Astrocyte of the cerebellum (primary cell): ENCODE measurements around the gene FILIP1L.

Source experiments
- DNase-seq: peaks from one replicate; pipeline ENCODE4 v3.0.0-alpha.2; 2011; ENCODE audit warnings: low read depth
- H3K4me3 ChIP-seq: 2 replicates; pipeline ENCODE4 v1.5.1; 2011; ENCODE audit warnings: mild to moderate bottlenecking, low read depth, low read length, moderate library complexity
- in situ Hi-C: cut with HindIII; loops from 2 replicates; pipeline ENCODE4 v1.10.0; 2017; ENCODE audit warnings: low sequenced_read_pairs
- TF ChIP-seq, protein P1 (sequence below): IDR thresholded peaks from 2 replicates; pipeline ENCODE4 v1.5.1; 2012; ENCODE audit warnings: low read length, low read depth, moderate library complexity, mild to moderate bottlenecking; ENCODE audit errors: missing control alignments

The FILIP1L gene

DNA sequence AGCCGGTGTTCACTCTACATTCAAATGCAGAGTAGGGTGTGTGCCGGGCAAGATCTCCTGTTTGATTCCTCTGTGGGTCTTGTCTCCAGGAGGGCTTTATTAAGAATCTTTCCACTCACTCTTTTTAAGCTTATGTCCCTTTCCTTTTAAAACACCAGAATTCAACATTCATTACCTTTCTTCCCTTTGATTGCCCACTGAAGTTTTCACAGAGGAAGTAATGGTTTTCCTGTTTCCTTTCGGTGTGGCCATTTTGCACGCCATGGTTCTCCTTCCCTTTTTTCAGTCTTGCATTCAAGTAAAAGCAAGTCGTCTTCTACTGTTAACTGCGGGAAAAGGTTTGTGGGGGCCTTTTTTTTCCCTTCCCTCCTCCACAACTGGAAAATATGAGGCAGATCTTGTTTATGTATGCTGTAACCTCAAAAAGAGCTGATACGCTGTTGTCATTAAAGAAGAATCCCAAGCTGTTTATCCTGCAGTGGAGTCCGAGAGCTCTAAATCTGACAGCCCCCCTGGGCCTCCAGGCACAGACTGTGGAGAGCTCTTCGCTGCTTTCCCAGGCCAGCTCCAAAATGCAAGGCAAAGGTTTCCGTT lies 40.5 kb downstream of the FILIP1L start:
- in situ Hi-C loops, result no loop called here
- peak; percentile 54 for DNase-seq
- H3K4me3 ChIP-seq, result no peak overlapping the region
- TF ChIP-seq, protein P1, sequence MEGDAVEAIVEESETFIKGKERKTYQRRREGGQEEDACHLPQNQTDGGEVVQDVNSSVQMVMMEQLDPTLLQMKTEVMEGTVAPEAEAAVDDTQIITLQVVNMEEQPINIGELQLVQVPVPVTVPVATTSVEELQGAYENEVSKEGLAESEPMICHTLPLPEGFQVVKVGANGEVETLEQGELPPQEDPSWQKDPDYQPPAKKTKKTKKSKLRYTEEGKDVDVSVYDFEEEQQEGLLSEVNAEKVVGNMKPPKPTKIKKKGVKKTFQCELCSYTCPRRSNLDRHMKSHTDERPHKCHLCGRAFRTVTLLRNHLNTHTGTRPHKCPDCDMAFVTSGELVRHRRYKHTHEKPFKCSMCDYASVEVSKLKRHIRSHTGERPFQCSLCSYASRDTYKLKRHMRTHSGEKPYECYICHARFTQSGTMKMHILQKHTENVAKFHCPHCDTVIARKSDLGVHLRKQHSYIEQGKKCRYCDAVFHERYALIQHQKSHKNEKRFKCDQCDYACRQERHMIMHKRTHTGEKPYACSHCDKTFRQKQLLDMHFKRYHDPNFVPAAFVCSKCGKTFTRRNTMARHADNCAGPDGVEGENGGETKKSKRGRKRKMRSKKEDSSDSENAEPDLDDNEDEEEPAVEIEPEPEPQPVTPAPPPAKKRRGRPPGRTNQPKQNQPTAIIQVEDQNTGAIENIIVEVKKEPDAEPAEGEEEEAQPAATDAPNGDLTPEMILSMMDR, result no peak

DNA sequence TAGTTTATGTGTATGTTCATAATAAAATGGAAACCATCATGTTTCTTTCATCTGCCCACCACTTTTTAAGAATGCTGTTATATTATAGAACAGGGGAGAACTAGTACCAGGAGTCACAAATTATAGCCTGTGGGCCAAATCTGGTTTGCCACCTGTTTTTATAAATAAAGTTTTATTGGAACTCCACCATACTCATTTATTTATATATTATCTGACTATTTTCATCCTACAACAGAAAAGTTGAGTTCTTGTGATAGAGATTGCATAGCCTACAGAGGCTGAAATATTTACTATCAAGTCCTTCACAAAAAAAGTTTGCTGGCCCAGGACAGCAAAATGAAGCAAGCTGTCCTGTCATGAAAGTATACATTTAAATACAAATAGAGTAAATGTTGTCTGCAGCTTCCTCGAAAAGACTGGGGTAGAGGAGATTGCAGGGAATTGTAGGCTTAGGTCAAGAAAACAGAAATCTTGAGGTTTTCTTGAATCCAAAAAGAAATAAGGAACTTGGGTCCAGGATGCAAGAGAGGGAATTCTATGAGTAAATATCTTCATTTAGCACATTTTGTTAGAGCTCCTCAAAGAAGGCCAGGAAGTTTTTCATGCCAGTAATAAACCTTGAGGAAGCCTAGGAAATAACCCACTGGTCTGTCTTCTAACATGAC lies 41.1 kb downstream of the FILIP1L start:
- no peak for DNase-seq
- in situ Hi-C loops, result no loop called here
- TF ChIP-seq, protein P1, result no peak
- no peak overlapping the region for H3K4me3 ChIP-seq

DNA sequence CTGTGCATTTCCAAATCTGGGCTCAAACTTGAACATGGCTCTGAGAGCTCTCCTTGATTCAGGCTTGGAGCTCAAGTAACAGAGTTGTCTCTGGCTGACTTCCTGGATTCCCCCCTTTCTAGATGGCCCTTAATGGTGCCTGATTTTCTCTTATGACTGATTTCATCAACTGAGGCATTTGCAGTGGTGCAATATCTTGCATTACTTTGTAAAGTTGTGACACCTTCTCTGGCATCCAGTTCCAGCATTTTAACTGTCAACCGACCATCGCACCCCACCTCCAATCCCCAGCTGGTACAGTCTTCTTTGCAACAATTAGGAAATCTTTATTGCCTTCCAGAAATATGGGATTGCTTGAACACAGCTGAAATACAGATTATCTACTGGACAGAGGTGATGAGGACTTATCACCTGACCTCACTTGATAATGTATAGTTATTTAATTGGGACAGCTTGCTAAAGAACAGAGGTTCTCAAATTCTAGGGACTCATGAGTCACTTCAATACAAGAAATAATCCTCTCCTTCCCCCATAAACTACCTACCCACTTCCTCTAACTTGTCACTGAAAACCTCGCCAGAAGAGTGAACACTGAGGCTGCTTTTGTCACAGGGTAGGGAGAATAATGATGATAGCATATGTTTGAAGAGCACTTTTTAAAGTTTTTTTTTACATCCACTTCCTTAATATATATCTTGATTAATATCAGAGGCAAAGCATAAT lies 41.8 kb downstream of the FILIP1L start:
- no peak overlapping the region for H3K4me3 ChIP-seq
- in situ Hi-C loops, result no loop called here
- TF ChIP-seq, protein P1, result no peak
- DNase-seq, result no peak

DNA sequence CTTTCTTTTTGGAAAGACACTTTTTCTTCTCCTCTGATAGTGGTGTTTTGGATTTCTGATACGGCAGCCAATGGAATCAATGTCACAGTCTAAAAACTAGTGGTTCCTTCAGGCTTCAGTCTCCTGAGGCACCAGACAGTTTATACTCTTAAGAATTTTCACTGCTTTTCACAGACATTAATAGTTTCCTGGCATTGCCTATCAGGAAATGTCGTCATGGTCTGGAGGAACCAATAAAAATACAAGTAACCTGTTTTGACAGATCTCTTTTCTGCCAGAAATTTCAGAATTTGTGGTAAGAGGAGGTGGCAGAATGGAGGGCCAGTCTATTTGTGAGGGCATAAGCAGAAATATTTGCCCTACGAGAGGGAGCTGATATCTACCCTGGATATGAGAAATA lies 44.8 kb downstream of the FILIP1L start:
- in situ Hi-C loops, result no loop called here
- no peak overlapping the region for H3K4me3 ChIP-seq
- TF ChIP-seq, protein P1, result no peak
- DNase-seq, result no peak

DNA sequence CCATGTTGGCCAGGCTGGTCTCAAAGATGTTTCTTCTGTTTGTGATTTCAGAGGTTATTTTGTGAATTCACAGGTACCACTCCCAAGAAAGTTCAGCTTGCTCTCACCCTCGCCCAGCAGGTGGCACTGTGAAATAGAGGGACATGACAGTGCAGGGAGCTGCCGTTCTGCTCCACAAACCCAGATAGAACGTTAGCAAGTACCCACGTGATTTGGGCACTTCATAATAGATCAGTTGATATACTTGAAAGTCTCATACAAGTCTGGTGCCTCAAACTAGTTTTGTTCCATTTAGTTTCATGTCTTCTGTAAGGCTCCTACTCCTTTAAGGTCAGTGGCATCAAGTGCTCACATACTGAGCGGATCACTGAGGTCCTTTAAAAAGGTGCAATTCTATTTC lies 45.5 kb downstream of the FILIP1L start:
- no peak overlapping the region for H3K4me3 ChIP-seq
- TF ChIP-seq, protein P1, result peak; percentile 64
- DNase-seq, result peak; percentile 59
- in situ Hi-C loops, result no loop called here

DNA sequence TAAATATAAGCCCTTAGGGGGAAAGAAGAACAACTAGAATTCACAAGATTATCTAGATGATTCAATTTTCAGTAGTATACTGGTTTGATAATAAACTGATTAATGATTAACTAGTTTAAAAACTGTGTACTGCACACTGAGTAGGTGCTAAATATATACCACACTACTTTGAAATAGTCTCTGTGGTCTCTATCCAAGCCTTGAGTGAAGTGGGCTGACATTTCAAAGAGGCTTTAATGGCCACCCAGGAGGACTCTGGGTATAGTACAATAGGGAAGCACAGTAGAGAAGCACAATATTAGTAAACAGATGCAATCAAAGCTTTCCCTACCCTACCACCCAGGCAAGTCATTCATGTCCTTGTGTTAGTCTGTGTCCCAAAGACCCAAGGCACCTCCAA lies 46.7 kb downstream of the FILIP1L start:
- H3K4me3 ChIP-seq, result no peak overlapping the region
- in situ Hi-C loops, result no loop called here
- TF ChIP-seq, protein P1, result no peak
- no peak for DNase-seq
